Heart left ventricle (tissue), 13 donors: ENCODE data around the gene HCFC2.

ENCODE experiments used
- CTCF ChIP-seq, 12 donors: fragments of 200-600 bp; sonication (generic) in 4 of 12; IDR thresholded peaks; one replicate each; pipeline versions ENCODE4 v1.5.0 to v1.8.0; 2018 to 2022; ENCODE audit warnings: antibody characterized with exemption in 12 of 12, mild to moderate bottlenecking in 5 of 12
- POLR2A ChIP-seq, 2 donors: fragments of 450-650 bp; IDR thresholded peaks; one replicate each; pipeline ENCODE4 v1.6.1; 2017; ENCODE audit warnings: antibody characterized with exemption in 2 of 2, mild to moderate bottlenecking in 2 of 2, moderate library complexity in 2 of 2
- donor health status: ischemic (EF 13 %, LVEDD 7.1; RV severe dilation, severe dysfunction).
- donor health status: DM: no; HTN: yes; CAD: no.
- donor health status: DM: no; HTN: no; CAD: no.
- donor health status: ischemic (EF 25% LVEDD 6.9; RV normal size, moderate dysfunction).
- donor health status: ischemic (EF 25% LVEDD 5.7; RV mildly dilated, moderate dysfunction).
- donor health status: ischemic (EF 35%, LVEDD 5.7; RV mildly dilated, moderate dysfunction).
- donor health status: nonischemic (EF 11% LVEDD 7.7; RV severe dilation, severe dysfunction).
- donor health status: DM: yes; HTN: yes; CAD: no.
- donor health status: PGD.
- donor health status: ischemic (EF 29% LVEDD 5.4; RV normal size, mild dysfunction).
- donor health status: nonischemic (EF 23%, LVEDD 6.1; RV moderate dilation, normal function).

- TF ChIP-seq CTCF (IDR thresholded peaks at IDR 0.05) (no peak), POLR2A (IDR thresholded peaks at IDR 0.05) (no peak)
These were observed 7.8 kb upstream of the HCFC2 start for GRCh38 chr12:104056419-104056972.
